Fibroblast of lung (primary cell): Measurements from ENCODE around the gene RYR2. TPM values are rescaled to one million over a fixed set of nuclear protein-coding genes. Genes with fewer than 3 reads are reported as not detected.

Experiments used
- DNase-seq, 2 donors: peaks; one replicate each; pipeline versions ENCODE4 v3.0.0 to v3.0.0-alpha.2; 2010; ENCODE audit warnings: low read depth in 2 of 2
- H2AFZ ChIP-seq: 2 replicates; pipeline ENCODE4 v1.5.1; 2012; ENCODE audit warnings: low read length, control low read depth, inconsistent platforms
- H3K27ac ChIP-seq: 2 replicates; pipeline ENCODE4 v1.5.1; 2011; ENCODE audit warnings: low read length, control low read depth; ENCODE audit not compliant: insufficient read depth
- H3K27me3 ChIP-seq: 2 replicates; pipeline ENCODE4 v1.5.1; 2011; ENCODE audit warnings: mild to moderate bottlenecking, low read length; ENCODE audit not compliant: control insufficient read depth, insufficient read depth
- H3K36me3 ChIP-seq: 2 replicates; pipeline ENCODE4 v1.5.1; 2011; ENCODE audit warnings: low read length; ENCODE audit not compliant: control insufficient read depth, insufficient read depth
- H3K4me1 ChIP-seq: 2 replicates; pipeline ENCODE4 v1.5.1; 2011; ENCODE audit warnings: low read length; ENCODE audit not compliant: control insufficient read depth, insufficient read depth; ENCODE audit errors: extremely low read depth
- H3K4me2 ChIP-seq: 2 replicates; pipeline ENCODE4 v1.5.1; 2011; ENCODE audit warnings: low read length, control low read depth; ENCODE audit not compliant: insufficient read depth; ENCODE audit errors: extremely low read depth
- H3K4me3 ChIP-seq, 4 experiments: fragments of 200-600 bp in 1 of 4; sonication (generic) in 1 of 4; replicated peaks in 1 of 4; 2 replicates each; pipeline ENCODE4 v1.5.1; 2011 to 2016; ENCODE audit warnings: low read length in 4 of 4, low read depth in 3 of 4, mild to moderate bottlenecking in 3 of 4, control low read depth in 2 of 4, inconsistent platforms in 1 of 4, mixed read lengths in 1 of 4; ENCODE audit not compliant: insufficient read depth in 1 of 4; ENCODE audit errors: control extremely low read depth in 1 of 4
- H3K79me2 ChIP-seq: 2 replicates; pipeline ENCODE4 v1.5.1; 2012; ENCODE audit warnings: mild to moderate bottlenecking, low read length, inconsistent platforms; ENCODE audit not compliant: control insufficient read depth, insufficient read depth
- H3K9ac ChIP-seq: 2 replicates; pipeline ENCODE4 v1.5.1; 2011; ENCODE audit warnings: mild to moderate bottlenecking, low read length, control low read depth; ENCODE audit not compliant: insufficient read depth
- H3K9me3 ChIP-seq: 2 replicates; pipeline ENCODE4 v1.5.1; 2012; ENCODE audit warnings: low read depth, low read length; ENCODE audit not compliant: control insufficient read depth, insufficient read depth
- H4K20me1 ChIP-seq: 2 replicates; pipeline ENCODE4 v1.5.1; 2011; ENCODE audit warnings: low read length; ENCODE audit not compliant: control insufficient read depth, insufficient read depth; ENCODE audit errors: extremely low read depth
- CTCF ChIP-seq, 2 donors: IDR thresholded peaks in 1 of 2; conservative IDR thresholded peaks in 1 of 2; 1 replicate in 1 of 2; 2 replicates in 1 of 2; pipeline ENCODE4 v1.5.1; 2011 to 2012; ENCODE audit warnings: low read length in 2 of 2, control low read depth in 1 of 2, inconsistent platforms in 1 of 2, low read depth in 1 of 2, mild to moderate bottlenecking in 1 of 2
- EZH2 ChIP-seq: IDR thresholded peaks from 2 replicates; pipeline ENCODE4 v1.5.1; 2012; ENCODE audit warnings: low read length, control low read depth, mild to moderate bottlenecking; ENCODE audit errors: missing control alignments
- polyA plus RNA-seq, 2 donors: library from polyadenylated mRNA; depleted of rRNA in 1 of 2; stranded (reverse) in 1 of 2; unstranded in 1 of 2; fragments of >200 nt; gene quantifications; 2 replicates each; pipeline ENCODE4 v1.2.1, GENCODE V29; 2011 to 2012; ENCODE audit warnings: missing spikeins in 1 of 2
- total RNA-seq: library from RNA; depleted of rRNA; stranded (reverse); fragments of >200 nt; gene quantifications from 2 replicates; pipeline ENCODE4 v1.2.1, GENCODE V29; 2014

The RYR2 gene
- total and polyA plus RNA-seq, 2 donors (not counting 1 experiment from before 2014, with no cell fraction given): 0.06 to 0.17 TPM

- Histone ChIP-seq H3K79me2 (no peaks in the 10 kb centered on the region), H3K9me3 (no peaks in the 10 kb centered on the region), H3K4me1 (no peaks in the 10 kb centered on the region), H3K4me2 (no peak overlapping the region), H3K27me3 (no peaks in the 10 kb centered on the region), H2AFZ (no peak overlapping the region), H3K4me3 (no peak overlapping the region), H3K9ac (no peak overlapping the region), H3K27ac (no peak overlapping the region), H4K20me1 (no peaks in the 10 kb centered on the region), H3K36me3 (no peaks in the 10 kb centered on the region)
- TF ChIP-seq CTCF (conservative IDR thresholded peaks at IDR 0.05 in 1 of 2, IDR thresholded peaks at IDR 0.05 in 1 of 2; ENCODE audit: low read depth in 1 of 2, low read length in 2 of 2) (no peak), EZH2 (no peak)
- no peak for DNase-seq
These were observed 298.9 kb downstream of the RYR2 start for GRCh38 chr1:237340892-237341291.

- no peak overlapping the region for H3K9ac ChIP-seq
- H4K20me1 ChIP-seq: no peaks in the 10 kb centered on the region
- H3K27me3 ChIP-seq: no peaks in the 10 kb centered on the region
- no peak for DNase-seq
- no peak overlapping the region for H3K4me3 ChIP-seq
- H3K4me1 ChIP-seq: no peaks in the 10 kb centered on the region
- H2AFZ ChIP-seq: no peak overlapping the region
- H3K27ac ChIP-seq: no peak overlapping the region
- H3K4me2 ChIP-seq: no peak overlapping the region
- no peaks in the 10 kb centered on the region for H3K79me2 ChIP-seq
- no peak for TF ChIP-seq CTCF (conservative IDR thresholded peaks at IDR 0.05 in 1 of 2, IDR thresholded peaks at IDR 0.05 in 1 of 2; ENCODE audit: low read depth in 1 of 2, low read length in 2 of 2)
- TF ChIP-seq EZH2: no peak
- H3K9me3 ChIP-seq: no peaks in the 10 kb centered on the region
- no peaks in the 10 kb centered on the region for H3K36me3 ChIP-seq
These were observed 299.4 kb downstream of the RYR2 start for GRCh38 chr1:237341391-237341790.

GRCh38 chr1:237342730-237343129 is 300.7 kb downstream of the RYR2 start:
- TF ChIP-seq EZH2: no peak
- no peak for TF ChIP-seq CTCF (conservative IDR thresholded peaks at IDR 0.05 in 1 of 2, IDR thresholded peaks at IDR 0.05 in 1 of 2; ENCODE audit: low read depth in 1 of 2, low read length in 2 of 2)

More at GRCh38 chr1:237342730-237343129, 300.7 kb downstream of the RYR2 start:
- no peak overlapping the region for H2AFZ ChIP-seq
- H3K9ac ChIP-seq: no peak overlapping the region
- no peak for DNase-seq
- no peak overlapping the region for H3K4me3 ChIP-seq
- no peak overlapping the region for H3K4me2 ChIP-seq
- H4K20me1 ChIP-seq: no peaks in the 10 kb centered on the region
- H3K27ac ChIP-seq: no peak overlapping the region
- H3K4me1 ChIP-seq: no peaks in the 10 kb centered on the region
- no peaks in the 10 kb centered on the region for H3K9me3 ChIP-seq
- no peaks in the 10 kb centered on the region for H3K36me3 ChIP-seq
- no peaks in the 10 kb centered on the region for H3K79me2 ChIP-seq
- no peaks in the 10 kb centered on the region for H3K27me3 ChIP-seq
